Myocyte (in vitro differentiated cells): ENCODE results near the gene GSTT4. TPM values are rescaled to one million over a fixed set of nuclear protein-coding genes. Genes with fewer than 3 reads are reported as not detected.
"Not testable (repeated sequence)": the region's sequence is repeated elsewhere in the genome, so short reads cannot be mapped to it uniquely, and the experiment has no call there.

Experiments used
- DNase-seq: peaks from one replicate; pipeline ENCODE4 v3.0.0-alpha.2; 2012; ENCODE audit warnings: low read depth
- total RNA-seq: library from RNA; depleted of rRNA; stranded (reverse); fragments of >200 nt; gene quantifications from 2 replicates; pipeline ENCODE4 v1.2.3, GENCODE V29; 2014

The GSTT4 gene
- total RNA-seq, 1 donor from 2014 or later, result not detected

GRCh38 chr22:23954193-23954990, 50.9 kb downstream of the GSTT4 start:
- DNase-seq, result not testable (repeated sequence)

GRCh38 chr22:23953485-23953884, 51.8 kb downstream of the GSTT4 start:
- DNase-seq, result not testable (repeated sequence)

DNA sequence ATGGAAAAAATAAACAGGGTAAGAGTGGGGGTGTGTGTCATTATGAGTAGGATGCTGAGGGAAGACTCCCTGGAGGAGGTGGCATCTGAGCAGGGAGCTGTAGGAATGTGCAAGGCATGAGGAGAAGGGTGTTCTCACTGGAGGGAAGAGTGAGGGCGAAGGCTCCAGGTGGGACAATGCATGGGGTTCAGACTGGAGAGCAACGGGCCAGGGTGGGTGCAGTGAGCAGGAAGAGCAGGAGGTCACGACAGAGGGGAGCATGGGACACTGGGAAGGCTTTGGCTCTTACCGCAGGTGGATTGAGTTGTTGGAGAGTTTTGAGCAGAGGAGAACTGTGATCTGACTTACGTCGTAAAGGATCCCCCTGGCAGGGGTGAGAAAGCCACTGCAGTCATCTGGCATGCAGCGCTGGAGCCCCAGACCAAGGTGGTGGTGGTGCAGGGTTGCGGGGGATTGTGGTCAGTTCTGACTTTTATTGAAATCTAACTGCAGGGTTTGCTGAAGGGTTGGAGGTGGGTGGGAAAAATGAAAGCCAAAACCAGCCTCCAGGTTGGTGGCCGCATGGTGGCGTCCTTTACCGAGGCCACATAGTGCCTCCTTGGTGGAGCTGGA, 52.4 kb downstream of the GSTT4 start:
- DNase-seq, result not testable (repeated sequence)

GRCh38 chr22:23951383-23951782, 53.9 kb downstream of the GSTT4 start:
- DNase-seq, result not testable (repeated sequence)

DNA sequence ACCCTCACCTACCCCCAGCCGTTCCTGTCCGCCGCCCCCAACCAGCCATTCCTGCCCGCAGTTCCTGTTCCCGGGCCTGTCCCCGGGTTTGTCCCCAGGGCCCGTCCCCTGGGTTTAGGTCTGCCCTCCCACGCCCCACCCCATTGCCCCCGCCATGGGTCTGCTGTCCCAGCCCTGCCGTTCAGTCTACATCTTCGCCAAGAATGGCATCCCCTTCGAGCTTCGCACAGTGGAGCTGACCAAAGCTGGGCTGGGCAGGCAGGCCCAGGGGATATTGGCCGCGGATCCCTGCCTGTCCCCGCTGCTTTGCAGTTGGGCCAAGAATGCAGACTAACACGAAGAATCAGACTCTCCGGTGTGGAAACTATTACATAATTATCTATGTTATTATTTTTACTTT, 55.5 kb downstream of the GSTT4 start:
- DNase-seq, result not testable (repeated sequence)

Other genes starting within 250 kb of the GSTT4 start
- gene C22orf15, start 242.5 kb downstream of the GSTT4 start, total RNA-seq, result 1.2 TPM in 1 of 2 replicates, not detected in the other
- gene CHCHD10, start 237.5 kb downstream of the GSTT4 start, total RNA-seq, result 2.7 and 19.8 TPM in 2 replicates
- 51.5 and 67.7 TPM in 2 replicates for gene MMP11, start 232.6 kb downstream of the GSTT4 start, total RNA-seq
- 58.8 and 62.9 TPM in 2 replicates for gene SMARCB1, start 218.5 kb downstream of the GSTT4 start, total RNA-seq
- 1.5 and 4.6 TPM in 2 replicates for gene DERL3, start 166.4 kb downstream of the GSTT4 start, total RNA-seq
- 13.2 and 18.9 TPM in 2 replicates for gene SLC2A11, start 147.6 kb downstream of the GSTT4 start, total RNA-seq
- 374 and 603 TPM in 2 replicates for gene MIF, start 111.1 kb downstream of the GSTT4 start, total RNA-seq
- 3.3 and 4.9 TPM in 2 replicates for gene GSTT2B, start 44.3 kb downstream of the GSTT4 start, total RNA-seq
- gene DDTL, start 38.6 kb downstream of the GSTT4 start, total RNA-seq, result not detected in 2 replicates
- 99.2 and 112 TPM in 2 replicates for gene DDT, start 31.0 kb downstream of the GSTT4 start, total RNA-seq
- gene GSTT2, start 25.3 kb downstream of the GSTT4 start, total RNA-seq, result 1.7 TPM in 1 of 2 replicates, not detected in the other
- 25.7 and 28.0 TPM in 2 replicates for gene CABIN1, start 5.9 kb upstream of the GSTT4 start, total RNA-seq
- gene SUSD2, start 176.0 kb upstream of the GSTT4 start, total RNA-seq, result 0.10 and 0.13 TPM in 2 replicates
- 20.5 and 30.7 TPM in 2 replicates for gene GGT5, start 239.6 kb upstream of the GSTT4 start, total RNA-seq